Neuronal stem cell (in vitro differentiated cells): ENCODE measurements around the gene SELENOT.

Experiments used
- DNase-seq: peaks from one replicate; pipeline ENCODE4 v3.0.0-alpha.2; 2013; ENCODE audit warnings: low spot score
- H2AFZ ChIP-seq: one replicate; pipeline ENCODE4 v1.6.1; 2013; ENCODE audit warnings: mild to moderate bottlenecking, low read length, inconsistent platforms
- H2AK5ac ChIP-seq: 2 replicates; pipeline ENCODE4 v1.6.1; 2013; ENCODE audit warnings: low read depth, mild to moderate bottlenecking, inconsistent platforms, low read length, moderate library complexity, mixed read lengths
- H2BK120ac ChIP-seq: 2 replicates; pipeline ENCODE4 v1.6.1; 2013; ENCODE audit warnings: low read depth, mild to moderate bottlenecking, inconsistent platforms, low read length, moderate library complexity, mixed read lengths
- H2BK12ac ChIP-seq: one replicate; pipeline ENCODE4 v1.6.1; 2013; ENCODE audit warnings: low read length, inconsistent platforms
- H2BK15ac ChIP-seq: 2 replicates; pipeline ENCODE4 v1.6.1; 2013; ENCODE audit warnings: mild to moderate bottlenecking, low read length, inconsistent platforms, mixed read lengths
- H2BK5ac ChIP-seq: one replicate; pipeline ENCODE4 v1.6.1; 2013; ENCODE audit warnings: inconsistent platforms, mild to moderate bottlenecking, low read length, moderate library complexity
- H3K14ac ChIP-seq: one replicate; pipeline ENCODE4 v1.6.1; 2013; ENCODE audit warnings: low read length, inconsistent platforms
- H3K18ac ChIP-seq: 2 replicates; pipeline ENCODE4 v1.6.1; 2013; ENCODE audit warnings: low read length, inconsistent platforms
- H3K23ac ChIP-seq: 2 replicates; pipeline ENCODE4 v1.6.1; 2013; ENCODE audit warnings: low read depth, mild to moderate bottlenecking, mixed read lengths, low read length, inconsistent platforms; ENCODE audit not compliant: poor library complexity
- H3K27ac ChIP-seq: replicated peaks from 3 replicates; pipeline ENCODE4 v1.5.1; 2013; ENCODE audit warnings: low read length, inconsistent platforms
- H3K27me3 ChIP-seq, 3 experiments: 2 replicates each; pipeline ENCODE4 v1.6.1; 2013; ENCODE audit warnings: low read length in 3 of 3, mild to moderate bottlenecking in 2 of 3, inconsistent platforms in 1 of 3, low read depth in 1 of 3, mixed read lengths in 1 of 3, moderate library complexity in 1 of 3; ENCODE audit not compliant: control insufficient read depth in 3 of 3, insufficient read depth in 3 of 3
- H3K36me3 ChIP-seq, 2 donors: replicated peaks in 1 of 2; 2 replicates each; pipeline ENCODE4 v1.6.1; 2013; ENCODE audit warnings: low read length in 2 of 2; ENCODE audit not compliant: control insufficient read depth in 2 of 2, insufficient read depth in 2 of 2
- H3K4ac ChIP-seq: 2 replicates; pipeline ENCODE4 v1.6.1; 2013; ENCODE audit warnings: inconsistent platforms, mild to moderate bottlenecking, low read length, moderate library complexity
- H3K4me1 ChIP-seq, 2 donors: 1 replicate in 1 of 2; 2 replicates in 1 of 2; pipeline ENCODE4 v1.6.1; 2013; ENCODE audit warnings: low read length in 2 of 2, low read depth in 1 of 2; ENCODE audit not compliant: control insufficient read depth in 2 of 2, insufficient read depth in 1 of 2
- H3K4me2 ChIP-seq: one replicate; pipeline ENCODE4 v1.6.1; 2013; ENCODE audit warnings: mild to moderate bottlenecking, low read length, inconsistent platforms; ENCODE audit not compliant: insufficient read depth, poor library complexity, severe bottlenecking
- H3K4me3 ChIP-seq, 2 donors: 2 replicates each; pipeline ENCODE4 v1.5.1; 2013; ENCODE audit warnings: low read length in 2 of 2, mild to moderate bottlenecking in 2 of 2, inconsistent platforms in 1 of 2, moderate library complexity in 1 of 2
- H3K79me1 ChIP-seq: one replicate; pipeline ENCODE4 v1.6.1; 2013; ENCODE audit warnings: low read depth, mild to moderate bottlenecking, inconsistent platforms, low read length, moderate library complexity
- H3K9ac ChIP-seq: one replicate; pipeline ENCODE4 v1.6.1; 2013; ENCODE audit warnings: mild to moderate bottlenecking, low read depth, low read length, inconsistent platforms; ENCODE audit not compliant: poor library complexity
- H3K9me3 ChIP-seq, 2 donors: replicated peaks in 1 of 2; 2 replicates each; pipeline versions ENCODE3 to v1.6.1; 2013; ENCODE audit warnings: low read length in 2 of 2, mild to moderate bottlenecking in 2 of 2, inconsistent platforms in 1 of 2, low read depth in 1 of 2, mixed read lengths in 1 of 2, moderate library complexity in 1 of 2; ENCODE audit not compliant: control insufficient read depth in 2 of 2, insufficient read depth in 1 of 2
- H4K8ac ChIP-seq: one replicate; pipeline ENCODE4 v1.6.1; 2013; ENCODE audit warnings: low read depth, mild to moderate bottlenecking, inconsistent platforms, low read length, moderate library complexity
- H4K91ac ChIP-seq: one replicate; pipeline ENCODE4 v1.6.1; 2013; ENCODE audit warnings: low read length, low read depth, mild to moderate bottlenecking, inconsistent platforms; ENCODE audit not compliant: poor library complexity
- WGBS, 2 donors: extraction: QIAGEN DNeasy Blood & Tissue Kit; methylation state at CpG; one replicate each; pipeline ENCODE4 v1.1.7; 2013; ENCODE audit warnings: missing lambda C conversion rate in 2 of 2, mixed read lengths in 1 of 2; ENCODE audit not compliant: insufficient read length in 2 of 2, insufficient replicate concordance in 1 of 2; ENCODE audit errors: extremely low coverage in 2 of 2; 5-methylcytosine and 5-hydroxymethylcytosine counted together

Gene SELENOT

DNA sequence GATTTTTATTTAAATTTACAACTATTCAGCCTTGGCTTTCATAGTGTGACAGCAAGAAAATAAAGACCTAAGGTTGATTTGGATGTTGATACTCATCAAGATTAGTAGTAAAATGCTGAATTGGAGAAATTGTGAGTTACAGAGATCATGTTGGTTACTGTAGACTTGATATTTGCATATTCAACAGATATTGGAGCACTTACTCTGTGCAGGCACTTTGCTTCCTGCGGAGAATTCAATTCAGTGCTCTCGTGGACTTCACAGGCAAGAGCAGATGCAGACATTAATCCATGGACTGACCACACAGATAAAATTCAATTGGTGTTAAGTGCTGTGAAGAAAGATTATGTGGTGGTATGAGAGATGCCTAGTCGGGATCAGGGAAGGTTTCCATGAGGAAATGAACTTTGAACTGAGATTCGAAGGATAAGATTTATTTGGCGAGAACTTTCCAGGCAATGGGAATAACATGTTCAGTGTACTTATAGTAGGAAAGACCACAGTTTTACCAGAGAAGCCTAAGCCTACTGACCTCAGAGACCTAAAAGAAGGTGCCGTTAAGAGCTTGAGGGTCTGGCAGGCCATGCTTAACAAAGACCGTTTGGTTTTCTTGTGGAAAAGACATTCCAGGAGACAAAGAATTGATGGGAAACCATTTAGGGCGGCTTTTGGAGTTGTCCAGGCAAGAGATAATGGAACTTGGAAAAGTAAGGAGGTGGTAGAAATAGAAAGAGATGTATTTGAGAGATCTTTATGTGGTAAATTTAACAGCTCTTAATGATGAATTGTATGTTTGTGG, 4.3 kb downstream of the SELENOT start:
- H2BK15ac ChIP-seq = no peak overlapping the region
- peak overlapping the region; percentile 94 for H3K27ac ChIP-seq
- H3K9me3 ChIP-seq = peaks cover 2 to 6% of the 10 kb centered on the region in 2 donors
- no peak overlapping the region for H2BK120ac ChIP-seq
- peak overlapping the region; percentile 32 for H3K4me2 ChIP-seq
- H3K4me1 ChIP-seq = peaks cover 4 to 12% of the 10 kb centered on the region in 2 donors
- no peak overlapping the region for H3K23ac ChIP-seq
- no peak overlapping the region for H3K4me3 ChIP-seq
- H3K18ac ChIP-seq = peak overlapping the region; percentile 5
- no peak overlapping the region for H3K4ac ChIP-seq
- H2AFZ ChIP-seq = no peak overlapping the region
- H3K79me1 ChIP-seq = peaks cover 7% of the 10 kb centered on the region
- H3K27me3 ChIP-seq = no peaks in the 10 kb centered on the region
- H2BK12ac ChIP-seq = no peak overlapping the region
- WGBS, 2 donors = no CpG with 5 or more reads among the region's 8 CpGs
- no peak overlapping the region for H2BK5ac ChIP-seq
- no peak overlapping the region for H3K9ac ChIP-seq
- no peak overlapping the region for H3K14ac ChIP-seq
- no peak overlapping the region for H4K91ac ChIP-seq
- no peak overlapping the region for H2AK5ac ChIP-seq
- peak; percentile 27 for DNase-seq
- H4K8ac ChIP-seq = no peak overlapping the region
- peaks cover 5 to 44% of the 10 kb centered on the region in 2 donors for H3K36me3 ChIP-seq

DNA sequence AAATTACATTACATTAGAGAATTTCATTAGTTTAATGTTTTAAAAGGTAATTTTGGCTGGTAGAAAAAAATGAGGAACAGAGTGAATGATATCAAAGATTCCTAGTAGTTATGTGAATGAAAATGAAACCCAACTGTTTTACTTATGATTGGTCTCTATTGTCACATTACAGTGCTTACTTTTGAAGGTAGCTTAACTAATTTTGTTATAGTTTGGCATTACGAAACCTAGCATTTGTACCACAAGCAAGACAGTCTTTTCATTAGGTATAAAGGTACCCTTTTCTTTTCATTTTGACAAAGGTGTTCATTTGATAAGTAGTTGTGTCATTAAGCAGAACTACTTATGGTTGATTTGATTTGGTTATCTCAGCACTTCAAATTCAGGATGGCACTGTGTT, 6.9 kb downstream of the SELENOT start:
- Histone ChIP-seq H3K36me3 (peaks cover 6 to 63% of the 10 kb centered on the region in 2 donors), H2BK120ac (no peak overlapping the region), H3K9me3 (peaks cover 2 to 6% of the 10 kb centered on the region in 2 donors), H2BK15ac (no peak overlapping the region), H3K4me2 (no peak overlapping the region), H2BK12ac (no peak overlapping the region), H3K27ac (no peak overlapping the region), H4K91ac (no peak overlapping the region), H2BK5ac (no peak overlapping the region), H3K4me1 (peaks cover 4 to 8% of the 10 kb centered on the region in 2 donors), H2AFZ (no peak overlapping the region), H3K79me1 (peaks cover 3% of the 10 kb centered on the region), H3K9ac (no peak overlapping the region), H2AK5ac (no peak overlapping the region), H4K8ac (no peak overlapping the region), H3K14ac (no peak overlapping the region), H3K27me3 (no peaks in the 10 kb centered on the region), H3K18ac (no peak overlapping the region), H3K4ac (no peak overlapping the region), H3K4me3 (no peak overlapping the region), H3K23ac (no peak overlapping the region)
- WGBS, 2 donors = no CpG with 5 or more reads among the region's 1 CpG
- DNase-seq = no peak

DNA sequence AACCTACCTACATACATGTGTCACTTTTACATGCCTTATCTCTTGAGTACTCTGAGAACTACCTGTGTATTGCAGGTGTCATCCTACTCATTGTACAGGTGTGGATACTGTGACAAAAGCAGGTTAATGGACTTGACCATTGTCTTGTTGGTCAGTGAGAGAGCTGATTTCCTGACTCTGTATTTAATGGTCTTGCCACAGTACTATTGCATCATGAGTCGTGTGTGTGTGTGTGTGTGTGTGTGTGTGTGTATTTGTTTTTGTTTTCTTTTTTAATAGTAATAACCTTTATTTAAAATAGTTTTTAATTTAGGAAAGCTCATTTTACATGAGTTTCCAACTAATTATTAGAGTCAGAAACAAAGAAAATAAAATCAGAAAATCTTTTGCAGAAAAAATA, 7.7 kb downstream of the SELENOT start:
- Histone ChIP-seq H3K79me1 (peaks cover 3% of the 10 kb centered on the region), H3K27me3 (no peaks in the 10 kb centered on the region)

DNA sequence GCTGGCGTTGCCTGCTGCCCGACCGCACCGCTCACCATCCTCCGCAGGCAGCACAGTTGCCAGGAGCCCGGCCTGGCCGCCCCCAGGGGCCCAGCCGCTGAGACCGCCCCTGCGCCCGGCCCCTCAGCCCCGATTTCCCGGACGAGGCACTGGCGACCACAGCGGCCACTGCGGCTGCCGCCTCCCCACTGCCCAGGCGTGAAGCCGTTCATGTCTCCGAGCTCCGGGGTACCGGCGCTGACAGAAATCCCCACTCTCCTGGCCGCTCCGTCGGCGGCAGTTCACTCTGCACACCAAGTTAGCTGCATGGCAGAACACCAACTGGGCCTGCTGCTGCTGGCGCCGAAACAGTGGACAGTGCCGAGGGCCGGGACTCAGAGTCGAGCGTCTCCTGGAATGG, 8.5 kb downstream of the SELENOT start:
- peak overlapping the region; percentile 37 for H2AK5ac ChIP-seq
- H2BK5ac ChIP-seq = no peak overlapping the region
- no peak overlapping the region for H3K4ac ChIP-seq
- H3K36me3 ChIP-seq = peaks cover 5 to 53% of the 10 kb centered on the region in 2 donors
- no peak overlapping the region for H3K4me2 ChIP-seq
- H4K91ac ChIP-seq = no peak overlapping the region
- H2BK120ac ChIP-seq = no peak overlapping the region
- H3K23ac ChIP-seq = no peak overlapping the region
- peaks cover 3% of the 10 kb centered on the region for H3K79me1 ChIP-seq
- no peak overlapping the region for H4K8ac ChIP-seq
- peaks cover 4 to 8% of the 10 kb centered on the region in 2 donors for H3K4me1 ChIP-seq
- H3K9ac ChIP-seq = no peak overlapping the region
- H3K27me3 ChIP-seq = no peaks in the 10 kb centered on the region
- no peak overlapping the region for H2BK15ac ChIP-seq
- H2AFZ ChIP-seq = no peak overlapping the region
- peak overlapping the region; percentile 13 for H3K18ac ChIP-seq
- H3K14ac ChIP-seq = no peak overlapping the region
- no peak overlapping the region for H3K4me3 ChIP-seq
- no peak overlapping the region for H3K27ac ChIP-seq
- peaks cover 2% of the 10 kb centered on the region in 2 donors for H3K9me3 ChIP-seq
- H2BK12ac ChIP-seq = no peak overlapping the region
- no peak for DNase-seq
- no CpG with 5 or more reads among the region's 34 CpGs for WGBS, 2 donors

More for the DNA sequence above, 7.7 kb downstream of the SELENOT start:
- H2AK5ac ChIP-seq = no peak overlapping the region
- H3K4me1 ChIP-seq = peaks cover 4 to 8% of the 10 kb centered on the region in 2 donors
- H3K14ac ChIP-seq = no peak overlapping the region
- H2BK120ac ChIP-seq = no peak overlapping the region
- H3K9ac ChIP-seq = no peak overlapping the region
- WGBS, 2 donors = no CpG with 5 or more reads among the region's 1 CpG
- no peak overlapping the region for H2AFZ ChIP-seq
- H3K4me3 ChIP-seq = no peak overlapping the region
- no peak overlapping the region for H4K91ac ChIP-seq
- no peak overlapping the region for H3K4ac ChIP-seq
- peaks cover 6 to 60% of the 10 kb centered on the region in 2 donors for H3K36me3 ChIP-seq
- no peak overlapping the region for H2BK5ac ChIP-seq
- H2BK15ac ChIP-seq = no peak overlapping the region
- H2BK12ac ChIP-seq = no peak overlapping the region
- no peak overlapping the region for H4K8ac ChIP-seq
- no peak overlapping the region for H3K23ac ChIP-seq
- H3K18ac ChIP-seq = no peak overlapping the region
- no peak overlapping the region for H3K4me2 ChIP-seq
- H3K27ac ChIP-seq = no peak overlapping the region
- DNase-seq = no peak
- peaks cover 2 to 6% of the 10 kb centered on the region in 2 donors for H3K9me3 ChIP-seq
